ENCODE data around the gene BTBD9.

The BTBD9 gene

GRCh38 chr6:38183856-38184584, 455.7 kb downstream of the BTBD9 start:
- H3K4me3 ChIP-seq (ENCODE audit: low read depth, low read length) = no peak overlapping the region
- peaks cover 3% of the 10 kb centered on the region for H3K79me2 ChIP-seq
- H3K4me2 ChIP-seq (ENCODE audit: low read length) = no peak overlapping the region
- TF ChIP-seq CTCF (IDR thresholded peaks at IDR 0.05) = no peak
- no peak overlapping the region for H3K9ac ChIP-seq
- no peaks in the 10 kb centered on the region for H3K36me3 ChIP-seq (ENCODE audit: control insufficient read depth, insufficient read depth, low read length)
- H3K27me3 ChIP-seq (ENCODE audit: control insufficient read depth, insufficient read depth, low read length) = no peaks in the 10 kb centered on the region
- no peaks in the 10 kb centered on the region for H3K4me1 ChIP-seq
- H2AFZ ChIP-seq = no peak overlapping the region
- H3K27ac ChIP-seq = no peak overlapping the region
- H3K9me3 ChIP-seq (ENCODE audit: control insufficient read depth, low read length) = no peaks in the 10 kb centered on the region

- no peak overlapping the region for H3K4me3 ChIP-seq (ENCODE audit: low read depth, low read length)
- no peaks in the 10 kb centered on the region for H3K36me3 ChIP-seq (ENCODE audit: control insufficient read depth, insufficient read depth, low read length)
- no peak overlapping the region for H3K27ac ChIP-seq
- H3K4me2 ChIP-seq (ENCODE audit: low read length) = no peak overlapping the region
- TF ChIP-seq CTCF (IDR thresholded peaks at IDR 0.05) = no peak
- no peak overlapping the region for H2AFZ ChIP-seq
- no peaks in the 10 kb centered on the region for H3K9me3 ChIP-seq (ENCODE audit: control insufficient read depth, low read length)
- H3K4me1 ChIP-seq = no peaks in the 10 kb centered on the region
- H3K27me3 ChIP-seq (ENCODE audit: control insufficient read depth, insufficient read depth, low read length) = no peaks in the 10 kb centered on the region
- peaks cover 3% of the 10 kb centered on the region for H3K79me2 ChIP-seq
- H3K9ac ChIP-seq = no peak overlapping the region
Observed at GRCh38 chr6:38182426-38182825, 457.3 kb downstream of the BTBD9 start.

GRCh38 chr6:38180586-38180985, 459.1 kb downstream of the BTBD9 start:
- Histone ChIP-seq H3K36me3 (ENCODE audit: control insufficient read depth, insufficient read depth, low read length) (no peaks in the 10 kb centered on the region), H3K9me3 (ENCODE audit: control insufficient read depth, low read length) (no peaks in the 10 kb centered on the region), H3K79me2 (no peaks in the 10 kb centered on the region), H3K4me3 (ENCODE audit: low read depth, low read length) (no peak overlapping the region), H3K4me1 (no peaks in the 10 kb centered on the region), H3K27me3 (ENCODE audit: control insufficient read depth, insufficient read depth, low read length) (no peaks in the 10 kb centered on the region), H3K9ac (no peak overlapping the region), H3K27ac (no peak overlapping the region), H2AFZ (no peak overlapping the region), H3K4me2 (ENCODE audit: low read length) (no peak overlapping the region)
- no peak for TF ChIP-seq CTCF (IDR thresholded peaks at IDR 0.05)

GRCh38 chr6:38179794-38180430, 459.8 kb downstream of the BTBD9 start:
- Histone ChIP-seq H3K4me3 (ENCODE audit: low read depth, low read length) (no peak overlapping the region), H3K79me2 (no peaks in the 10 kb centered on the region), H3K27me3 (ENCODE audit: control insufficient read depth, insufficient read depth, low read length) (no peaks in the 10 kb centered on the region), H3K9ac (no peak overlapping the region), H3K4me1 (no peaks in the 10 kb centered on the region), H3K9me3 (ENCODE audit: control insufficient read depth, low read length) (no peaks in the 10 kb centered on the region), H2AFZ (no peak overlapping the region), H3K27ac (no peak overlapping the region), H3K4me2 (ENCODE audit: low read length) (no peak overlapping the region), H3K36me3 (ENCODE audit: control insufficient read depth, insufficient read depth, low read length) (no peaks in the 10 kb centered on the region)
- TF ChIP-seq CTCF (IDR thresholded peaks at IDR 0.05) = no peak

- no peak for TF ChIP-seq CTCF (IDR thresholded peaks at IDR 0.05)
- Histone ChIP-seq H3K9ac (no peak overlapping the region), H3K27ac (no peak overlapping the region)
Observed at GRCh38 chr6:38179300-38179699, 460.4 kb downstream of the BTBD9 start.

More at GRCh38 chr6:38179300-38179699, 460.4 kb downstream of the BTBD9 start:
- no peaks in the 10 kb centered on the region for H3K9me3 ChIP-seq (ENCODE audit: control insufficient read depth, low read length)
- H2AFZ ChIP-seq = no peak overlapping the region
- no peaks in the 10 kb centered on the region for H3K4me1 ChIP-seq
- no peak overlapping the region for H3K4me3 ChIP-seq (ENCODE audit: low read depth, low read length)
- no peaks in the 10 kb centered on the region for H3K79me2 ChIP-seq
- H3K27me3 ChIP-seq (ENCODE audit: control insufficient read depth, insufficient read depth, low read length) = no peaks in the 10 kb centered on the region
- H3K36me3 ChIP-seq (ENCODE audit: control insufficient read depth, insufficient read depth, low read length) = no peaks in the 10 kb centered on the region
- H3K4me2 ChIP-seq (ENCODE audit: low read length) = no peak overlapping the region

All from parathyroid adenoma (tissue), 2 donors.